Measurements from ENCODE around the gene IFT122. TPM values are rescaled to one million over a fixed set of nuclear protein-coding genes. Genes with fewer than 3 reads are reported as not detected.

IFT122 gene
- total and polyA plus RNA-seq, 2 experiments from 2014 or later, result 10.2 to 38.8 TPM

GRCh38 chr3:129418041-129418973, 21.7 kb upstream of the IFT122 start:
- Mint-ChIP-seq H3K27ac (no peak overlapping the region), H3K4me1 (peaks cover 11% of the 10 kb centered on the region; the same call in 2 of the 3 replicates)
- H3K4me2 ChIP-seq, result no peak overlapping the region

DNA sequence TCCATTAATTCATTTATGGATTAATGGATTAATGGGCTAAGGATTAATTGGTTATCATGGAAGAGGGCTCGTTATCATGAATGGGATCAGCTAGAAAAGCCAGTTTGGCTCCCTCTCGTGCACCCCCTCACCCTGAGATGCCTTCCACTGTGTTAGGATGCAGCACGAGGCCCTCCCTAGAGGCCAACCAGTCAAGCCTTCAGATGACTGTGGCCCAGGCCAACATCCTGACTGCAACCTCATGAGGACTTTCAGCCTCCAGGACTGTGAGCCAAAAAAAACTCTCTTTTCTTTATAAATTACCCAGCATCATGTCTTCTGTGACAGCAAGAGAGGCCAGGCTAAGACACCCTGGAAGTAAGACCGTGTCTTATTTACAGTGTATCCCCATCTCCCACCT, 20.5 kb upstream of the IFT122 start:
- Histone ChIP-seq H3K4me1 (ENCODE audit: insufficient read depth) (peaks cover 5% of the 10 kb centered on the region), H4K20me1 (replicated peaks; ENCODE audit: insufficient read depth) (no peaks in the 10 kb centered on the region), H3K4me2 (no peak overlapping the region), H3K9me2 (ENCODE audit: insufficient read depth) (no peaks in the 10 kb centered on the region), H3F3A (replicated peaks; ENCODE audit: low read depth) (no peaks in the 10 kb centered on the region), H2AFZ (no peak overlapping the region), H3K27me3 (ENCODE audit: insufficient read depth) (no peaks in the 10 kb centered on the region), H3K4me3 (no peak overlapping the region), H3K79me2 (replicated peaks; ENCODE audit: insufficient read depth) (no peaks in the 10 kb centered on the region), H3K27ac (ENCODE audit: low read depth) (no peak overlapping the region), H3K36me3 (ENCODE audit: insufficient read depth) (no peaks in the 10 kb centered on the region)
- Mint-ChIP-seq H3K27me3 (ENCODE audit: insufficient read depth, low read depth, poor library complexity) (peaks cover 16% of the 10 kb centered on the region), H3K36me3 (ENCODE audit: low read depth) (no peaks in the 10 kb centered on the region), H3K27ac (no peak overlapping the region), H3K9me3 (no peaks in the 10 kb centered on the region; the same call in 2 of the 3 replicates), H3K4me1 (peaks cover 20% of the 10 kb centered on the region), H3K4me3 (no peak overlapping the region)
- no peak for DNase-seq (ENCODE audit: low spot score)
- no peak for ATAC-seq
- TF ChIP-seq REST (IDR thresholded peaks at IDR 0.05; ENCODE audit: unreplicated experiment) (no peak), ZNF331 (CRISPR knock-in tag; IDR thresholded peaks at IDR 0.05; ENCODE audit: low read depth) (no peak), CTCF (conservative IDR thresholded peaks at IDR 0.05; ENCODE audit: low read depth in 2 of 2) (no peak), CREB1 (CRISPR knock-in tag; IDR thresholded peaks at IDR 0.05; ENCODE audit: low read depth) (no peak), EZH2 (IDR thresholded peaks at IDR 0.05; ENCODE audit: low read depth, unreplicated experiment) (no peak), ZNF114 (CRISPR knock-in tag; IDR thresholded peaks at IDR 0.05) (no peak), NANOG (IDR thresholded peaks at IDR 0.05; ENCODE audit: borderline replicate concordance) (no peak), EZH2phosphoT487 (IDR thresholded peaks at IDR 0.05; ENCODE audit: unreplicated experiment) (no peak), JUNB (IDR thresholded peaks at IDR 0.05; ENCODE audit: unreplicated experiment) (no peak), STAT1 (IDR thresholded peaks at IDR 0.05; ENCODE audit: unreplicated experiment) (no peak)
- TF ChIP-seq, protein P1, sequence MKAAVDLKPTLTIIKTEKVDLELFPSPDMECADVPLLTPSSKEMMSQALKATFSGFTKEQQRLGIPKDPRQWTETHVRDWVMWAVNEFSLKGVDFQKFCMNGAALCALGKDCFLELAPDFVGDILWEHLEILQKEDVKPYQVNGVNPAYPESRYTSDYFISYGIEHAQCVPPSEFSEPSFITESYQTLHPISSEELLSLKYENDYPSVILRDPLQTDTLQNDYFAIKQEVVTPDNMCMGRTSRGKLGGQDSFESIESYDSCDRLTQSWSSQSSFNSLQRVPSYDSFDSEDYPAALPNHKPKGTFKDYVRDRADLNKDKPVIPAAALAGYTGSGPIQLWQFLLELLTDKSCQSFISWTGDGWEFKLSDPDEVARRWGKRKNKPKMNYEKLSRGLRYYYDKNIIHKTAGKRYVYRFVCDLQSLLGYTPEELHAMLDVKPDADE (IDR thresholded peaks at IDR 0.05), result no peak

More at GRCh38 chr3:129418041-129418973, 21.7 kb upstream of the IFT122 start:
- H3K9me2 ChIP-seq (ENCODE audit: insufficient read depth), result no peaks in the 10 kb centered on the region
- peak; percentile 73 for ATAC-seq
- no peak overlapping the region for H3K27ac ChIP-seq (ENCODE audit: low read depth)
- DNase-seq (ENCODE audit: low spot score), result no peak
- Mint-ChIP-seq H3K36me3 (ENCODE audit: low read depth) (no peaks in the 10 kb centered on the region), H3K4me3 (no peak overlapping the region), H3K9me3 (no peaks in the 10 kb centered on the region; the same call in 2 of the 3 replicates), H3K27me3 (ENCODE audit: insufficient read depth, low read depth, poor library complexity) (peaks cover 16% of the 10 kb centered on the region)
- H3K4me3 ChIP-seq, result no peak overlapping the region
- TF ChIP-seq EZH2 (IDR thresholded peaks at IDR 0.05; ENCODE audit: low read depth, unreplicated experiment), result no peak
- TF ChIP-seq, protein P1 (IDR thresholded peaks at IDR 0.05), result no peak
- no peaks in the 10 kb centered on the region; the same call in 1 of the 2 replicates for H3K4me1 ChIP-seq (ENCODE audit: insufficient read depth)
- no peaks in the 10 kb centered on the region for H4K20me1 ChIP-seq (replicated peaks; ENCODE audit: insufficient read depth)
- no peaks in the 10 kb centered on the region for H3K27me3 ChIP-seq (ENCODE audit: insufficient read depth)
- H2AFZ ChIP-seq, result no peak overlapping the region
- no peaks in the 10 kb centered on the region for H3F3A ChIP-seq (replicated peaks; ENCODE audit: low read depth)
- H3K36me3 ChIP-seq (ENCODE audit: insufficient read depth), result no peaks in the 10 kb centered on the region
- H3K79me2 ChIP-seq (replicated peaks; ENCODE audit: insufficient read depth), result no peaks in the 10 kb centered on the region
